Peyer's patch (tissue), 4 donors: Measurements from ENCODE around the gene CFAP221. TPM values are rescaled to one million over a fixed set of nuclear protein-coding genes. Genes with fewer than 3 reads are reported as not detected.

ENCODE experiments used
- DNase-seq, 3 donors: peaks; one replicate each; pipeline ENCODE4 v3.0.0-alpha.2; 2017 to 2019
- H3K27ac ChIP-seq, 4 donors: fragments of 200-600 bp; sonication (generic); one replicate each; pipeline ENCODE4 v1.5.1; 2016 to 2019
- H3K27me3 ChIP-seq, 2 donors: fragments of 200-600 bp; sonication (generic); one replicate each; pipeline ENCODE4 v1.5.1; 2019
- H3K36me3 ChIP-seq, 3 donors: fragments of 200-600 bp; sonication (generic); one replicate each; pipeline ENCODE4 v1.5.1; 2016 to 2019
- H3K4me1 ChIP-seq, 4 donors: fragments of 200-600 bp; sonication (generic); one replicate each; pipeline ENCODE4 v1.5.1; 2016 to 2019
- H3K4me3 ChIP-seq, 4 donors: fragments of 200-600 bp; sonication (generic); 1 replicate in 3 of 4; 2 replicates in 1 of 4; pipeline ENCODE4 v1.5.1; 2016 to 2019; ENCODE audit warnings: mild to moderate bottlenecking in 1 of 4
- H3K9me3 ChIP-seq, 4 donors: fragments of 200-600 bp; sonication (generic); one replicate each; pipeline ENCODE4 v1.5.1; 2016 to 2019; ENCODE audit warnings: mild to moderate bottlenecking in 1 of 4
- POLR2A ChIP-seq, 2 donors: fragments of 450-650 bp; IDR thresholded peaks; one replicate each; pipeline ENCODE4 v1.5.1; 2017; ENCODE audit warnings: antibody characterized with exemption in 2 of 2, mild to moderate bottlenecking in 2 of 2, moderate library complexity in 2 of 2
- total RNA-seq, 4 donors: library from RNA; depleted of rRNA; stranded (reverse); fragments of >200 nt; gene quantifications; one replicate each; pipeline ENCODE4 v1.1.0, GENCODE V29; 2016
- TF ChIP-seq, protein P1 (sequence below), 6 experiments: fragments of 450-650 bp in 4 of 6; fragments of 200-600 bp in 2 of 6; sonication (generic) in 1 of 6; IDR thresholded peaks; one replicate each; pipeline ENCODE4 v1.5.1; 2017 to 2019; ENCODE audit warnings: antibody characterized with exemption in 6 of 6, mild to moderate bottlenecking in 3 of 6, moderate library complexity in 1 of 6

CFAP221 gene
- total RNA-seq, 4 donors from 2014 or later, result 2.8 to 6.6 (median 3.6) TPM

DNA sequence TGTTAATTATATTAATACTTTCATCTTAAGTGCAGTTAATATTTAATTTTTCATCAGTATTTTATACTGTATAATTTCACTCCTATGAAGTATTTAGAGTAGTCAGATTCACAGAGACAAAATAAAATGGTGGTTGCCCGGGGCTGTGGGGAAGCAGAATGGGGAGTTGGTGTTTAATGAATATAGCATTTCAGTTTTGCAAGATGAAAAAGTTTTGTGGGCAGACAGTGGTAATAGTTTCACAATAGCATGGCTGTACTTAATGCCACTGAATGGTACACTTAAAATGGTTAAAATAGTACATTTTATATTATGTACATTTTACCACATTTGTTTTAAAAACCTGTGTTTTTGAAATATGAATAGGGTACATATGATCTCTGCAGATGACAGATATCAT lies 31.2 kb downstream of the CFAP221 start:
- DNase-seq, result no peak
- Histone ChIP-seq H3K36me3 (no peaks in the 10 kb centered on the region), H3K27me3 (no peaks in the 10 kb centered on the region), H3K27ac (no peak overlapping the region), H3K9me3 (no peaks in the 10 kb centered on the region), H3K4me1 (no peaks in the 10 kb centered on the region), H3K4me3 (no peak overlapping the region)
- TF ChIP-seq, protein P1, sequence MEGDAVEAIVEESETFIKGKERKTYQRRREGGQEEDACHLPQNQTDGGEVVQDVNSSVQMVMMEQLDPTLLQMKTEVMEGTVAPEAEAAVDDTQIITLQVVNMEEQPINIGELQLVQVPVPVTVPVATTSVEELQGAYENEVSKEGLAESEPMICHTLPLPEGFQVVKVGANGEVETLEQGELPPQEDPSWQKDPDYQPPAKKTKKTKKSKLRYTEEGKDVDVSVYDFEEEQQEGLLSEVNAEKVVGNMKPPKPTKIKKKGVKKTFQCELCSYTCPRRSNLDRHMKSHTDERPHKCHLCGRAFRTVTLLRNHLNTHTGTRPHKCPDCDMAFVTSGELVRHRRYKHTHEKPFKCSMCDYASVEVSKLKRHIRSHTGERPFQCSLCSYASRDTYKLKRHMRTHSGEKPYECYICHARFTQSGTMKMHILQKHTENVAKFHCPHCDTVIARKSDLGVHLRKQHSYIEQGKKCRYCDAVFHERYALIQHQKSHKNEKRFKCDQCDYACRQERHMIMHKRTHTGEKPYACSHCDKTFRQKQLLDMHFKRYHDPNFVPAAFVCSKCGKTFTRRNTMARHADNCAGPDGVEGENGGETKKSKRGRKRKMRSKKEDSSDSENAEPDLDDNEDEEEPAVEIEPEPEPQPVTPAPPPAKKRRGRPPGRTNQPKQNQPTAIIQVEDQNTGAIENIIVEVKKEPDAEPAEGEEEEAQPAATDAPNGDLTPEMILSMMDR (IDR thresholded peaks at IDR 0.05), result no peak
- TF ChIP-seq POLR2A (IDR thresholded peaks at IDR 0.05), result no peak

DNA sequence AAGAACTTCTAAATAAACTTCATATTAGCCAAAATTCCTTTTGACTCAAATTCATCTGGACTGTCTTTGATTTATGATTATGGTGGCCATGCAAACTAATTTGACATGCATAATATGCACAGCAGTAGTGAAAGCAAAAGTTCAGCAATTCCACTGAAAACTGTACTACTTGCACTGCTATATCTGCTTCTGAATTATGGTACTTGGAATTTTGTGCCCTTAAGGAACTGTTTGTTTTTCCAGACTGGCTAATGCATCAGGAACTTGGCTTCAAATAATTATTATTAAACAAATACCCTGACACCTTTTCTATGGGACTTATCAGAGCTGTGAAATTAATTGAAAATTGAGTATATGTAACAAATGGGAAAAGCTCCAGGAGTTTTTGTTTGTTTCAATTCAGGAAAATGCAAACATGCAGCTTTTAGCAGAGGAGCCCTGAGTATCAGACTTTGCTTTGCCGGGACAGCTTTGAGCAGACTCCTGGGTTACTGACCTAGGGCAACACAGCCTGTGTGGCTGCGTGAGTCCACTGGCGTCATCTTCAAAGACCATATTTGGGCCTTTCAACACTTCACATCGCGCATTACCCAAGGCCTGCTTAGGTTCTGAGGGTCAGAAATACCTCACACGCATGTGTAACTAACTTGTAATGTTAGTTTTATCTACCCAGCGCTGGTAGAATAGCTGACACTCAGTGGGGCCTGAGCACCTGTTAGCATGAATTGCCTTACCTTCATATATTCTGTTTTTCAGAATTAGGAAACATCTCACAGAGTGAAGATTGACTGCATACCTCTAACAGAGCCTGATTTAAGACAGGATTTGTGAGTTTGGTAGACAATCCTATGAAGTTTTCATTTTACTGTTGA lies 35.4 kb downstream of the CFAP221 start:
- Histone ChIP-seq H3K36me3 (no peaks in the 10 kb centered on the region), H3K9me3 (no peaks in the 10 kb centered on the region), H3K4me3 (no peak overlapping the region), H3K4me1 (no peaks in the 10 kb centered on the region), H3K27ac (no peak overlapping the region), H3K27me3 (no peaks in the 10 kb centered on the region)
- no peak for DNase-seq
- TF ChIP-seq, protein P1 (IDR thresholded peaks at IDR 0.05), result no peak
- TF ChIP-seq POLR2A (IDR thresholded peaks at IDR 0.05), result no peak

- no peaks in the 10 kb centered on the region for H3K36me3 ChIP-seq
- H3K9me3 ChIP-seq, result no peaks in the 10 kb centered on the region
- DNase-seq, result no peak
- TF ChIP-seq, protein P1 (IDR thresholded peaks at IDR 0.05), result no peak
- no peak for TF ChIP-seq POLR2A (IDR thresholded peaks at IDR 0.05)
- no peaks in the 10 kb centered on the region for H3K27me3 ChIP-seq
- no peak overlapping the region for H3K27ac ChIP-seq
- H3K4me3 ChIP-seq, result no peak overlapping the region
- H3K4me1 ChIP-seq, result no peaks in the 10 kb centered on the region
Measured at GRCh38 chr2:119580550-119581072, 36.4 kb downstream of the CFAP221 start.

DNA sequence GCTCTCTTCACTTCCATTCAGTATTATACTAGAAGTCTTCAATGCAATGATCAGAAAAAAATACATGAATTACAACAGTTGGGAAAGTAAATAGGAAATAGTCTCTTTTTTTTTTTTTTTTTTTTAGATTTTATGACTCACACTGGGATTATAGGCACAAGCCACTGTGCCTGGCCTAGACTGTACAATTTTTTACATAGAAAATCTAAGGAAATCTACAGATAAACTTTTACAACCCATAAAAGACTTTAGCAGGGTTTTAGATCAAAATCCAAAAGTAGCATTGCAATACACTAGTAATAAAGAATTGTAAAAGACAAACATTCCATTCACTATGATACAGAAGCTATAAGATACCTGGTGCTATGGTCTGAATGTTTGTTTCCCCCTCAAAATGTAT lies 39.0 kb downstream of the CFAP221 start:
- H3K4me1 ChIP-seq, result no peaks in the 10 kb centered on the region
- H3K9me3 ChIP-seq, result no peaks in the 10 kb centered on the region
- no peaks in the 10 kb centered on the region for H3K36me3 ChIP-seq
- H3K27me3 ChIP-seq, result no peaks in the 10 kb centered on the region
- no peak overlapping the region for H3K27ac ChIP-seq
- H3K4me3 ChIP-seq, result no peak overlapping the region
- TF ChIP-seq, protein P1 (IDR thresholded peaks at IDR 0.05), result no peak
- TF ChIP-seq POLR2A (IDR thresholded peaks at IDR 0.05), result no peak
- no peak for DNase-seq

DNA sequence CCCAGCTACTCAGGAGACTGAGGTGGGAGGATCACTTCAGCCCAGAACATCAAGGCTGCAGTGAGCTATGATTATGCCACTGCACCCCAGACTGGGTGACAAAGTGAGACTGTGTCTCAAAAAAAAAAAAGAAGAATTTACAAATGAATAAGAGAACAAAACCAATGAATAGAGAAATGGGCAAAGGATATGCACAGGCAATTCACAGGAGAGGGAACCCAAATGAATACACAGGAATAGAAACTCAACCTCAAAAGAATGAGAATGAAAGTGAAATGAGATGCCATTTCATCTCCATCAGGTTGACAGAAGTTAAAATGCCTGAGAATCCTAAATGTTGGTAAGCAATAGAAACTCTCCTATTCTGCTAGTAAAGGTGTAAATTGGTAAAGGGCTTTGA lies 40.2 kb downstream of the CFAP221 start:
- H3K4me1 ChIP-seq, result no peaks in the 10 kb centered on the region
- no peaks in the 10 kb centered on the region for H3K36me3 ChIP-seq
- no peaks in the 10 kb centered on the region for H3K9me3 ChIP-seq
- H3K4me3 ChIP-seq, result no peak overlapping the region
- H3K27me3 ChIP-seq, result no peaks in the 10 kb centered on the region
- no peak overlapping the region for H3K27ac ChIP-seq
- TF ChIP-seq, protein P1 (IDR thresholded peaks at IDR 0.05), result no peak
- no peak for TF ChIP-seq POLR2A (IDR thresholded peaks at IDR 0.05)
- no peak for DNase-seq
